K562 (cell line): Measurements from ENCODE around the gene UBE2B. TPM values are rescaled to one million over a fixed set of nuclear protein-coding genes. Genes with fewer than 3 reads are reported as not detected.
A peak's percentile ranks its signal among the peaks of the same experiment; 100 is the strongest.

ENCODE experiments used
- ATAC-seq: fragments of 200-7000 bp; cut with Tn5 transposase; 3 replicates; pipeline ENCODE4 v1.9.1; 2020; ENCODE audit warnings: moderate library complexity
- BruUV-seq: library from RNA; stranded (reverse); fragments of 400-500 nt; replicated peaks from 2 replicates; lab custom pipeline; 2021; lab: Mats Ljungman, UMichigan
- CTCF ChIA-PET: fragments of 300-600 bp; formaldehyde crosslinking; extraction: SDS; loops from one replicate; lab custom pipeline; 2021; ENCODE audit warnings: low intra/inter-chr PET ratio; lab: Yijun Ruan, JAX
- POLR2A ChIA-PET: fragments of 300-600, 350-650 bp; sonication (Branson Sonifier 250); formaldehyde crosslinking; extraction: SDS; loops from one replicate; lab custom pipeline; 2021; ENCODE audit warnings: antibody characterized with exemption, inconsistent platforms; lab: Yijun Ruan, JAX
- DNase-seq, 4 experiments: peaks; one replicate each; pipeline versions ENCODE4 v3.0.0 to v3.0.0-alpha.2; 2011 to 2018; ENCODE audit warnings: low spot score in 3 of 4, mixed read lengths in 3 of 4; ENCODE audit errors: extremely low read depth in 1 of 4
- FAIRE-seq: peaks from 2 replicates; lab custom pipeline; 2011; peaks lifted over from hg19 to GRCh38; lab: Jason Lieb, UNC
- H2AFZ ChIP-seq: 2 replicates; pipeline ENCODE4 v1.6.0; 2011; ENCODE audit warnings: low read depth, low read length, control low read depth, inconsistent platforms
- H3K27ac ChIP-seq: fragments of 200-600 bp; 3 replicates; pipeline ENCODE4 v1.8.0; 2011; ENCODE audit warnings: low read depth, mild to moderate bottlenecking, control low read depth, inconsistent platforms, low read length, moderate library complexity, mixed read lengths; ENCODE audit errors: extremely low read depth
- H3K27me3 ChIP-seq, 2 experiments: fragments of 300-600 bp in 1 of 2; 2 replicates in 1 of 2; 3 replicates in 1 of 2; pipeline versions ENCODE4 v1.6.0 to v1.8.0; 2011; ENCODE audit warnings: inconsistent platforms in 2 of 2, low read length in 2 of 2, mild to moderate bottlenecking in 1 of 2, mixed read lengths in 1 of 2, moderate library complexity in 1 of 2; ENCODE audit not compliant: control insufficient read depth in 2 of 2, insufficient read depth in 2 of 2
- H3K36me3 ChIP-seq: fragments of 300-600 bp; 3 replicates; pipeline ENCODE4 v1.8.0; 2011; ENCODE audit warnings: mild to moderate bottlenecking, low read length, inconsistent platforms; ENCODE audit not compliant: control insufficient read depth, insufficient read depth
- H3K4me1 ChIP-seq, 2 experiments: fragments of 200-600 bp in 1 of 2; replicated peaks in 1 of 2; 2 replicates in 1 of 2; 3 replicates in 1 of 2; pipeline versions ENCODE4 v1.5.1 to v1.8.0; 2011; ENCODE audit warnings: inconsistent platforms in 2 of 2, low read length in 2 of 2, mild to moderate bottlenecking in 1 of 2, mixed read lengths in 1 of 2, moderate library complexity in 1 of 2; ENCODE audit not compliant: control insufficient read depth in 2 of 2, insufficient read depth in 2 of 2
- H3K4me2 ChIP-seq: 2 replicates; pipeline ENCODE4 v1.6.1; 2011; ENCODE audit warnings: low read length, control low read depth, inconsistent platforms, mixed read lengths; ENCODE audit not compliant: insufficient read depth
- H3K4me3 ChIP-seq: fragments of 200-600 bp; sonication (generic), shearing (Covaris generic); 2 replicates; pipeline ENCODE4 v1.5.1; 2016; ENCODE audit warnings: control low read depth, inconsistent platforms
- H3K79me2 ChIP-seq: fragments of 200-600 bp; 3 replicates; pipeline ENCODE4 v1.8.0; 2011; ENCODE audit warnings: low read length, inconsistent platforms; ENCODE audit not compliant: control insufficient read depth, insufficient read depth
- H3K9ac ChIP-seq, 2 experiments: 2 replicates each; pipeline versions ENCODE4 v1.6.0 to v1.6.1; 2011; ENCODE audit warnings: low read depth in 2 of 2, low read length in 2 of 2, control low read depth in 1 of 2, inconsistent platforms in 1 of 2, mild to moderate bottlenecking in 1 of 2, mixed read lengths in 1 of 2; ENCODE audit not compliant: insufficient read depth in 1 of 2
- H3K9me1 ChIP-seq: one replicate; pipeline ENCODE4 v1.6.0; 2011; ENCODE audit warnings: inconsistent platforms, mild to moderate bottlenecking, low read length, moderate library complexity; ENCODE audit not compliant: control insufficient read depth, insufficient read depth
- H3K9me3 ChIP-seq: replicated peaks from 2 replicates; pipeline ENCODE4 v1.5.1; 2011; ENCODE audit warnings: low read depth, low read length, inconsistent platforms; ENCODE audit not compliant: control insufficient read depth, insufficient read depth
- H4K20me1 ChIP-seq: replicated peaks from 2 replicates; pipeline ENCODE4 v1.6.1; 2011; ENCODE audit warnings: low read length, inconsistent platforms, mixed read lengths; ENCODE audit not compliant: control insufficient read depth, insufficient read depth
- ESRRA ChIP-seq: fragments of 450-650 bp; IDR thresholded peaks from 2 replicates; pipeline ENCODE4 v1.6.1; 2014; ENCODE audit warnings: low read depth, mild to moderate bottlenecking, moderate library complexity, borderline replicate concordance
- MYNN ChIP-seq, 2 experiments: sonication (generic); formaldehyde crosslinking in 1 of 2; IDR thresholded peaks; 2 replicates each; pipeline versions ENCODE4 v1.5.0 to v1.6.1; 2016 to 2020; ENCODE audit warnings: antibody characterized with exemption in 1 of 2, missing genetic modification reagents in 1 of 2
- WGBS: fragments of 100-300 bp; shearing (Covaris generic); methylation state at CpG from one replicate; pipeline ENCODE4 v1.1.6; 2016; ENCODE audit warnings: low coverage, mixed read lengths; ENCODE audit not compliant: insufficient coverage; ENCODE audit errors: missing lambda C conversion rate; 5-methylcytosine and 5-hydroxymethylcytosine counted together
- in situ Hi-C: fragments of 300-500 bp; cut with MboI; formaldehyde crosslinking; loops from 4 replicates; pipeline ENCODE4 v1.15.0; 2018; ENCODE audit warnings: inconsistent platforms, mixed read lengths
- intact Hi-C: fragments of 100-400 bp; cut with micrococcal nuclease; formaldehyde crosslinking; loops from 2 replicates; pipeline ENCODE4 v1.14.2; 2022
- polyA plus RNA-seq, 8 experiments: library from polyadenylated mRNA; depleted of rRNA in 4 of 8; stranded (reverse) in 5 of 8; unstranded in 3 of 8; fragments of >200 nt; fragmentation: Nextera tagmentation in 2 of 8; fragmentation: Illumina TruSeq in 1 of 8; extraction: Ambion mirVana in 2 of 8; extraction: Trizol in 1 of 8; gene quantifications; 2 replicates each; pipeline versions ENCODE4 v1.2.1 to v1.2.3, GENCODE V29; 2011 to 2014; ENCODE audit warnings: inconsistent platforms in 1 of 8, missing spikeins in 1 of 8
- total RNA-seq, 7 experiments: library from RNA; depleted of rRNA in 6 of 7; stranded (reverse); fragments of >200 nt in 6 of 7; fragmentation: Illumina TruSeq in 2 of 7; extraction: Trizol in 2 of 7; gene quantifications; 2 replicates each; pipeline versions ENCODE4 v1.2.1 to v1.2.3, GENCODE V29; 2011 to 2021; ENCODE audit warnings: low replicate concordance in 1 of 7
- TF ChIP-seq, protein P1 (sequence below): fragments of 250-450 bp; sonication (Bioruptor Pico); IDR thresholded peaks from 2 replicates; pipeline ENCODE4 v1.5.0; 2021; ENCODE audit warnings: mild to moderate bottlenecking, moderate library complexity
- TF ChIP-seq, protein P2 (sequence below): fragments of 450-650 bp; IDR thresholded peaks from 2 replicates; pipeline ENCODE4 v1.6.1; 2016

Gene UBE2B
- total and polyA plus RNA-seq, 9 of the 15 experiments (the other 6 are each of a cell fraction or from before 2014, with no cell fraction given): 13.1 to 198 (median 75.5) TPM

DNA sequence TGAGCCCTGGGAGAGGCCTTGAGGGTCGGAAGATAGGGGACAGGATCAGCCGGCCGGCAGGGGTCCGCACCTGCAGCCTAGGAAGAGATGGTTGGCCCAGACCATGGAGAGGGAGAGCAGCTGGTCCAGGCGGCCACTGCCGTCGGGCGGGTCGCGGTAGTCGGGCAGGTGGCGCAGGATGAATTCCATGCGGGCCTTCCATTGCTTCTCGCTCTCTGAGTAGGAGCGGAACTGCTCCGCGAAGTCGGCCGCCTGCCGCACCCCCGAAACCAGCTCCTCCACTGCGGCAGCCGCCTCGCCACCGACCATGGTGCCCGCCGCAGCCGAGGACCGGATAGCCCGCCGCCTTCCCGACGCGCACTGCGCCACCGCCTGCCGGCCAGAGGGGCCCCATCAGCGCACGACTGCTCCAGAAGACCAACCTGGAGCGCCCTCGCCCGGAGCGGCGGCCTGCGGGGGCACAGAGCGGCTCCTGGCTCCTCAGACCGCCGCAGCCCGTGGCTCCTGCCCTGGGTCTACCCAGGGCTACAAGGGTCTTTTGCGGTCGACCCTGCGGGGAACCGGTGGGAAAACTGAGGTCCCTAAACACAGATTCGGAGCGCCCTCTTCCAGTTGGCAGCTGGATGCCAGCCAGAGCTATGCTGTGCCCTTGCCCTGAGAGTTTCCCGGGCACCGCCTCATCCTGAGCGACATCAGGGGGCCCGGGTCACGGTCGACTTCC is 40.3 kb downstream of the UBE2B start, which contains the start of gene CDKN2AIPNL (continued):
- TF ChIP-seq, protein P1, sequence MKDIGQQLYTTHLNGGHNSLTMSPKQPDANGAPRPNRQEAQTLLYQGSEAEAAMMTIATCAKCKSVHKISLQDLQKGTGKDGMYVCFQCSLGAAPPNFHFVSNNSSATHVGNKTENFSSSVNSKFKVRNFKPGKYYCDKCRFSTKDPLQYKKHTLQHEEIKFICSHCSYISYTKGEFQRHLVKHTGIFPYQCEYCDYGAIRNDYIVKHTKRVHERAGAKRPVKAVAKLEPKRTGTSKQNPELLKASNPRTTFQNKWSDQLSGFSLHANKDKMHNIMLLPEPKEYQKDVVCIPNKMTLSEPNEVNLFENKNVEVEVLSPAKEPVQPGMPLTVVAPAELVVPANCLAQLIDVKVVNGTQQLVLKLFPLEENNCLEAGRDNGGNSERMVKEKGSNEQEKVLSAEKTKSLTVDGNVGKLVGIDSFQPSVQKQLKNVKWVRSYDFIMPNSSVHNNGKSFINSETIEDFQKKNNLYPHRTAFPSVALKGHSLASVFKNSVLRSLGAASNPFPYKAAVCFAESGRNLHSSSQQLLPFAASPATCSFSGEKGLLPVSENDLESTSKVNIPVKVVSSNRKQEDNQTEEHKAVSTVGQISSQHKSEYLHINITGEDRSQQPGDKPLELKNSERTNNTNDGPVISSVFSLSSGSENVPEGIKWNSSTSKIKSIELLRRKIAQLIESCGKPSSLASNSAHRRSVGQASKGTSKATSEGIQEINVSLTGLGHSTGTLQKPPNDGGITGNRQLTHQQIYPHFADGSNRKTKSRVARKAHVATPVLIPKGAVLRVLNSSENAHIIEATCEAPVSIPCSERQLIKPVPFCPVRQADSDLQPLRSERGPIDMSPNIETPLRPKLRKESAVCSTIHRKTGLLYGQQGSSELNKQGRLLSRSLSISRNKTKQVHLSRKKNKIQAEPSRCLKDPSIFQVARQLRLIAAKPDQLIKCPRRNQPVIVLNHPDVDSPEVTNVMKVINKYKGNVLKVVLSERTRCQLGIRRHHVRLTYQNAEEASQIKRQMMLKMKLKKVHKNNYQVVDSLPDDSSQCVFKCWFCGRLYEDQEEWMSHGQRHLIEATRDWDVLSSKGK (CRISPR knock-in tag): no peak

DNA sequence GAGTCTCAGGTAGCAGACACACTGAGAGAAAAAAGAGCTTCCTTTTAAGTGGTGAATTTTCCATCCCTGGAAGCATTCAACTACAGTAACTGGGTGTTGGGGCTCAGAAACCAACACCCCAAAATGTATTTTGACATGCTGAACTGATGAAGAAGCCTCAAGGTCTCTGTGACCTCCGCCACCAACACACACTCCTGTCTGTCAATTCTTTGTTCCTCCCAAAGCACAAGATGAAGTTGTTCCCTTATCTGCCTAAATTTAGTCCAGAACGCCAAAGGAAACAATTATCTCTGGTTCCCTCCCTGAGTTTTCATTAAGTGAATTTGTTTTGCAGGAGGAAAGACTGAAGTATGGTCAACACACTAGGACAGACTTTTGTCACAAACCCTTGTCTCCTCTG is 41.7 kb downstream of the UBE2B start:
- POLR2A ChIA-PET: interaction anchor here (0.8 kb wide), 1 partner anchor 110 kb away, joined by 4 read pairs; no protein-coding TSS in a partner anchor
- no TSS peak for BruUV-seq
- FAIRE-seq (peak; percentile 61), ATAC-seq (no peak), DNase-seq (peak in 1 of 4 experiments; percentile 21)
- in situ Hi-C loops (loop anchor here (5.0 kb wide), 1 partner anchor 99 kb away; no protein-coding TSS in a partner anchor), intact Hi-C loops (loop anchor here (5.0 kb wide), 3 partner anchors 54 to 164 kb away; no protein-coding TSS in a partner anchor)
- Histone ChIP-seq H3K4me3 (no peak overlapping the region), H2AFZ (peak overlapping the region; percentile 64), H3K27me3 (no peaks in the 10 kb centered on the region), H3K4me2 (peak overlapping the region; percentile 64), H3K36me3 (peaks cover 15% of the 10 kb centered on the region; the same call in 2 of the 3 replicates), H3K9me3 (no peaks in the 10 kb centered on the region), H4K20me1 (no peaks in the 10 kb centered on the region), H3K79me2 (peaks cover 28% of the 10 kb centered on the region), H3K27ac (no peak overlapping the region), H3K9ac (peak overlapping the region in 1 of 2 experiments; percentile 20; a peak in 1 of 4 replicates), H3K4me1 (peaks cover 18 to 25% of the 10 kb centered on the region in 2 experiments), H3K9me1 (no peaks in the 10 kb centered on the region)
- CTCF ChIA-PET: no interaction called here
- WGBS: 15% methylated on average over 2 of the region's 2 CpGs
- TF ChIP-seq, protein P2, sequence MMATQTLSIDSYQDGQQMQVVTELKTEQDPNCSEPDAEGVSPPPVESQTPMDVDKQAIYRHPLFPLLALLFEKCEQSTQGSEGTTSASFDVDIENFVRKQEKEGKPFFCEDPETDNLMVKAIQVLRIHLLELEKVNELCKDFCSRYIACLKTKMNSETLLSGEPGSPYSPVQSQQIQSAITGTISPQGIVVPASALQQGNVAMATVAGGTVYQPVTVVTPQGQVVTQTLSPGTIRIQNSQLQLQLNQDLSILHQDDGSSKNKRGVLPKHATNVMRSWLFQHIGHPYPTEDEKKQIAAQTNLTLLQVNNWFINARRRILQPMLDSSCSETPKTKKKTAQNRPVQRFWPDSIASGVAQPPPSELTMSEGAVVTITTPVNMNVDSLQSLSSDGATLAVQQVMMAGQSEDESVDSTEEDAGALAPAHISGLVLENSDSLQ: peak; percentile 56
- TF ChIP-seq ESRRA (peak; percentile 62; the same call in 1 of the 2 replicates), MYNN (IDR thresholded peaks at IDR 0.05) (no peak), MYNN (CRISPR knock-in tag; IDR thresholded peaks at IDR 0.05) (no peak)
